Neural cell (in vitro differentiated cells): Measurements from ENCODE around the gene SCCPDH. TPM values are rescaled to one million over a fixed set of nuclear protein-coding genes. Genes with fewer than 3 reads are reported as not detected.

Experiments used
- H2AFZ ChIP-seq: fragments of 200-600, 300-800 bp; sonication (generic), shearing (Covaris generic); 2 replicates; pipeline ENCODE4 v1.6.0; 2014; ENCODE audit warnings: low read depth, mild to moderate bottlenecking, antibody characterized with exemption, low read length, moderate library complexity
- H3F3A ChIP-seq: fragments of 200-600 bp; shearing (Covaris generic); 2 replicates; pipeline ENCODE4 v1.6.1; 2016; ENCODE audit warnings: mild to moderate bottlenecking, moderate library complexity, mixed read lengths, antibody characterized with exemption, low read length; ENCODE audit not compliant: insufficient read depth, poor library complexity, severe bottlenecking
- H3K27ac ChIP-seq: fragments of 200-600, 300-800 bp; sonication (generic), shearing (Covaris generic); 2 replicates; pipeline ENCODE4 v1.5.1; 2014; ENCODE audit warnings: mild to moderate bottlenecking, low read length, moderate library complexity
- H3K27me3 ChIP-seq: fragments of 300-800, 200-600 bp; sonication (generic), shearing (Covaris generic); 2 replicates; pipeline ENCODE4 v1.6.0; 2014; ENCODE audit warnings: mild to moderate bottlenecking, low read depth, low read length, moderate library complexity; ENCODE audit not compliant: insufficient read depth
- H3K36me3 ChIP-seq: fragments of 300-800, 200-600 bp; sonication (generic), shearing (Covaris generic); 2 replicates; pipeline ENCODE4 v1.5.1; 2014; ENCODE audit warnings: mild to moderate bottlenecking, antibody characterized with exemption, low read length, moderate library complexity; ENCODE audit not compliant: insufficient read depth
- H3K4me2 ChIP-seq: fragments of 300-800, 200-600 bp; sonication (generic), shearing (Covaris generic); 2 replicates; pipeline ENCODE4 v1.6.0; 2014; ENCODE audit warnings: mild to moderate bottlenecking, low read length
- H3K4me3 ChIP-seq: fragments of 300-800, 200-600 bp; sonication (generic), shearing (Covaris generic); 2 replicates; pipeline ENCODE4 v1.5.1; 2014; ENCODE audit warnings: mild to moderate bottlenecking, low read length, moderate library complexity
- H3K79me2 ChIP-seq: fragments of 200-600 bp; shearing (Covaris generic); replicated peaks from 2 replicates; pipeline ENCODE4 v1.6.0; 2014; ENCODE audit warnings: mild to moderate bottlenecking, low read length, moderate library complexity; ENCODE audit not compliant: insufficient read depth
- H3K9ac ChIP-seq: fragments of 300-800, 200-600 bp; sonication (generic), shearing (Covaris generic); 2 replicates; pipeline ENCODE4 v1.6.1; 2016; ENCODE audit warnings: mild to moderate bottlenecking, low read length, mixed read lengths
- H3K9me2 ChIP-seq: fragments of 200-600 bp; shearing (Covaris generic); 2 replicates; pipeline ENCODE4 v1.6.1; 2016; ENCODE audit warnings: mild to moderate bottlenecking, low read length, mixed read lengths; ENCODE audit not compliant: insufficient read depth
- H3K9me3 ChIP-seq: fragments of 200-600, 300-800 bp; sonication (generic), shearing (Covaris generic); 2 replicates; pipeline ENCODE4 v1.6.1; 2016; ENCODE audit warnings: mild to moderate bottlenecking, mixed run types, low read length, moderate library complexity, mixed read lengths
- H4K20me1 ChIP-seq: fragments of 200-600 bp; shearing (Covaris generic); 2 replicates; pipeline ENCODE4 v1.6.1; 2016; ENCODE audit warnings: mild to moderate bottlenecking, mixed run types; ENCODE audit not compliant: insufficient read depth
- CTCF ChIP-seq: fragments of 450-650 bp; IDR thresholded peaks from 2 replicates; pipeline ENCODE4 v1.5.1; 2014; ENCODE audit warnings: antibody characterized with exemption, mild to moderate bottlenecking, moderate library complexity; ENCODE audit not compliant: poor library complexity, severe bottlenecking
- EP300 ChIP-seq: fragments of 450-650 bp; conservative IDR thresholded peaks from 2 replicates; pipeline ENCODE4 v1.6.1; 2014; ENCODE audit warnings: antibody characterized with exemption, mild to moderate bottlenecking, moderate library complexity; ENCODE audit not compliant: poor library complexity, severe bottlenecking
- EZH2 ChIP-seq: fragments of 200-600, 300-800 bp; shearing (Covaris generic), sonication (generic); IDR thresholded peaks from 2 replicates; pipeline ENCODE4 v1.6.1; 2014; ENCODE audit warnings: antibody characterized with exemption, low read length, borderline replicate concordance, mild to moderate bottlenecking; ENCODE audit not compliant: insufficient read depth, poor library complexity, severe bottlenecking
- MXI1 ChIP-seq: fragments of 450-650 bp; conservative IDR thresholded peaks from 2 replicates; pipeline ENCODE4 v1.6.1; 2014; ENCODE audit warnings: antibody characterized with exemption, mild to moderate bottlenecking; ENCODE audit not compliant: poor library complexity, severe bottlenecking
- POLR2AphosphoS5 ChIP-seq: IDR thresholded peaks from 2 replicates; pipeline ENCODE4 v1.6.1; 2012
- RAD21 ChIP-seq: fragments of 450-650 bp; conservative IDR thresholded peaks from 2 replicates; pipeline ENCODE4 v1.6.1; 2014; ENCODE audit warnings: antibody characterized with exemption, mild to moderate bottlenecking, moderate library complexity
- REST ChIP-seq: IDR thresholded peaks from 2 replicates; pipeline ENCODE4 v1.6.1; 2012; ENCODE audit warnings: borderline replicate concordance
- SMC3 ChIP-seq: fragments of 450-650 bp; conservative IDR thresholded peaks from 2 replicates; pipeline ENCODE4 v1.6.1; 2014; ENCODE audit warnings: antibody characterized with exemption, mild to moderate bottlenecking, moderate library complexity; ENCODE audit not compliant: poor library complexity
- TAF1 ChIP-seq: IDR thresholded peaks from 2 replicates; pipeline ENCODE4 v1.6.1; 2012; ENCODE audit warnings: low read depth
- polyA plus RNA-seq: library from polyadenylated mRNA; depleted of rRNA; stranded (reverse); fragments of >200 nt; gene quantifications from 2 replicates; pipeline ENCODE4 v1.2.3, GENCODE V29; 2014

SCCPDH gene
- polyA plus RNA-seq, 1 donor from 2014 or later: 94.2 TPM

- Histone ChIP-seq H3K79me2 (no peaks in the 10 kb centered on the region), H3K27me3 (no peaks in the 10 kb centered on the region), H3K4me2 (no peak overlapping the region), H3K4me3 (no peak overlapping the region), H3K9me2 (no peaks in the 10 kb centered on the region), H4K20me1 (no peaks in the 10 kb centered on the region), H2AFZ (no peak overlapping the region), H3K9me3 (no peaks in the 10 kb centered on the region), H3F3A (no peaks in the 10 kb centered on the region), H3K9ac (no peak overlapping the region), H3K36me3 (no peaks in the 10 kb centered on the region), H3K27ac (no peak overlapping the region)
- no peak for TF ChIP-seq TAF1
- no peak for TF ChIP-seq EZH2
- no peak for TF ChIP-seq POLR2AphosphoS5
- TF ChIP-seq MXI1: no peak
- no peak for TF ChIP-seq REST
- TF ChIP-seq CTCF: no peak
- TF ChIP-seq SMC3: no peak
- TF ChIP-seq RAD21: no peak
- no peak for TF ChIP-seq EP300
These were observed 54.5 kb downstream of the SCCPDH start for GRCh38 chr1:246778663-246779062.

- Histone ChIP-seq H3K27me3 (no peaks in the 10 kb centered on the region), H3F3A (no peaks in the 10 kb centered on the region), H3K9ac (no peak overlapping the region), H3K79me2 (no peaks in the 10 kb centered on the region), H3K9me3 (no peaks in the 10 kb centered on the region), H3K27ac (no peak overlapping the region), H3K4me3 (no peak overlapping the region), H2AFZ (no peak overlapping the region), H3K9me2 (no peaks in the 10 kb centered on the region), H4K20me1 (no peaks in the 10 kb centered on the region), H3K36me3 (no peaks in the 10 kb centered on the region), H3K4me2 (no peak overlapping the region)
- TF ChIP-seq CTCF (no peak), POLR2AphosphoS5 (no peak), EZH2 (no peak), EP300 (no peak), RAD21 (no peak), REST (no peak), TAF1 (no peak), MXI1 (no peak), SMC3 (no peak)
These were observed 55.5 kb downstream of the SCCPDH start for GRCh38 chr1:246779561-246780175.
